Measurements from ENCODE around the gene ZC2HC1B.
A peak's percentile ranks its signal among the peaks of the same experiment; 100 is the strongest.

Gene ZC2HC1B

GRCh38 chr6:143877584-143878271 lies 13.5 kb downstream of the ZC2HC1B start (continued):
- TF ChIP-seq ZSCAN4 (tag by site-specific recombination; IDR thresholded peaks at IDR 0.05): no peak

GRCh38 chr6:143878272-143878760 lies 14.0 kb downstream of the ZC2HC1B start:
- CTCF ChIA-PET: no interaction called here
- TF ChIP-seq ZNF140 (tag by site-specific recombination; IDR thresholded peaks at IDR 0.05) (0 out of 2 replicates have a peak, but pooled peaks have one; percentile 14), SCRT1 (tag by site-specific recombination; IDR thresholded peaks at IDR 0.05; ENCODE audit: borderline replicate concordance) (no peak), ZNF133 (tag by site-specific recombination; IDR thresholded peaks at IDR 0.05) (no peak), ZNF624 (tag by site-specific recombination; IDR thresholded peaks at IDR 0.05) (no peak), ZNF555 (tag by site-specific recombination; conservative IDR thresholded peaks at IDR 0.05) (peak; percentile 36; the same call in 1 of the 2 replicates)
- Histone ChIP-seq H3K36me3 (ENCODE audit: control insufficient read depth in 2 of 2, insufficient read depth in 1 of 2, low read length in 2 of 2) (no peaks in the 10 kb centered on the region), H3K4me1 (ENCODE audit: control insufficient read depth, insufficient read depth, low read length) (no peaks in the 10 kb centered on the region), H3K9me3 (ENCODE audit: control insufficient read depth, insufficient read depth, low read depth, low read length) (no peaks in the 10 kb centered on the region), H3K27ac (ENCODE audit: extremely low read depth, low read depth, low read length) (no peak overlapping the region), H3K4me3 (ENCODE audit: low read depth, low read length) (no peak overlapping the region)
- POLR2A ChIA-PET: interaction anchor here (0.6 to 1.7 kb wide), 2 partner anchors 35 to 140 kb away, joined by 3 read pairs; partner anchors contain the start of gene LTV1

GRCh38 chr6:143880412-143880811 lies 16.1 kb downstream of the ZC2HC1B start:
- TF ChIP-seq ZNF561 (tag by site-specific recombination; IDR thresholded peaks at IDR 0.05; ENCODE audit: borderline replicate concordance) (no peak), ZNF114 (tag by site-specific recombination; IDR thresholded peaks at IDR 0.05) (no peak), ZNF549 (tag by site-specific recombination; IDR thresholded peaks at IDR 0.05) (no peak), SETDB1 (IDR thresholded peaks at IDR 0.05; ENCODE audit: insufficient read length, low read length) (no peak)
- no peaks in the 10 kb centered on the region for H3K4me1 ChIP-seq (ENCODE audit: control insufficient read depth, insufficient read depth, low read length)
- H3K9me3 ChIP-seq (ENCODE audit: control insufficient read depth, insufficient read depth, low read depth, low read length): no peaks in the 10 kb centered on the region
- H3K36me3 ChIP-seq (ENCODE audit: control insufficient read depth in 2 of 2, insufficient read depth in 1 of 2, low read length in 2 of 2): no peaks in the 10 kb centered on the region
- H3K27ac ChIP-seq (ENCODE audit: extremely low read depth, low read depth, low read length): no peak overlapping the region
- CTCF ChIA-PET: no interaction called here
- H3K4me3 ChIP-seq (ENCODE audit: low read depth, low read length): no peak overlapping the region
- POLR2A ChIA-PET: no interaction called here

GRCh38 chr6:143882401-143882930 lies 18.2 kb downstream of the ZC2HC1B start:
- Histone ChIP-seq H3K36me3 (ENCODE audit: control insufficient read depth in 2 of 2, insufficient read depth in 1 of 2, low read length in 2 of 2) (no peaks in the 10 kb centered on the region), H3K27ac (ENCODE audit: extremely low read depth, low read depth, low read length) (no peak overlapping the region), H3K4me1 (ENCODE audit: control insufficient read depth, insufficient read depth, low read length) (no peaks in the 10 kb centered on the region), H3K4me3 (ENCODE audit: low read depth, low read length) (no peak overlapping the region), H3K9me3 (ENCODE audit: control insufficient read depth, insufficient read depth, low read depth, low read length) (no peaks in the 10 kb centered on the region)
- CTCF ChIA-PET: interaction anchor here (0.7 kb wide), 1 partner anchor 955 kb away, joined by 4 read pairs; no protein-coding TSS in a partner anchor
- POLR2A ChIA-PET: no interaction called here
- TF ChIP-seq ZNF335 (tag by site-specific recombination; conservative IDR thresholded peaks at IDR 0.05) (no peak), ZSCAN16 (tag by site-specific recombination; IDR thresholded peaks at IDR 0.05) (no peak), ZNF280D (tag by site-specific recombination; IDR thresholded peaks at IDR 0.05) (no peak)

Measured in HEK293 (cell line).